GM19397 (cell line): ENCODE results near the gene KCNB1.

Source experiments
- ATAC-seq: cut with Tn5 transposase; IDR thresholded peaks from one replicate; pipeline ENCODE4 v1.9.1; 2021; ENCODE audit warnings: mild to moderate bottlenecking, moderate library complexity; ENCODE audit not compliant: unreplicated experiment

Gene KCNB1

DNA sequence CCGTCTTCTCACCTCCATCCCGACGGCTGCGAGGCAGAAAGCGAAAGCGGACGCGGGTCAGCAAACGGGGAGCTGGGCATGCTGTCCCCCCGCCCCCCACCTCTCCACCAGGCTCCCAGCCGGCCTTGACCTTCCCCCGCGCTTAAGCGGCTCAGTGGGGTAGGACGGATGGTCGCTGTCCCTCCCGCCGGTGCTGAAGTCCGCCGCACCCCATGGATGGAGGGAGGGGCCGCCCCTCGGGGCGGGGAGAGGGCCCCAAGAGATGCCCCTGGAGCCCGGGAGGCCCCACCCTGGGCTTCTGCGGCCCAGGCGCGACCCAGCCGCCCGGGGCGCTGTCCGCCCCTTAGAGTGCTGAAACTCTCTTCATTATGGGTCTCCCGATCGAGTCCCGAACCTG lies at the start of gene KCNB1:
KCNB1 (minus strand) TSS at position 48 of the 397 bp plus-strand sequence. CDS start 188 bp downstream, outside the sequence.
- ATAC-seq = no peak

DNA sequence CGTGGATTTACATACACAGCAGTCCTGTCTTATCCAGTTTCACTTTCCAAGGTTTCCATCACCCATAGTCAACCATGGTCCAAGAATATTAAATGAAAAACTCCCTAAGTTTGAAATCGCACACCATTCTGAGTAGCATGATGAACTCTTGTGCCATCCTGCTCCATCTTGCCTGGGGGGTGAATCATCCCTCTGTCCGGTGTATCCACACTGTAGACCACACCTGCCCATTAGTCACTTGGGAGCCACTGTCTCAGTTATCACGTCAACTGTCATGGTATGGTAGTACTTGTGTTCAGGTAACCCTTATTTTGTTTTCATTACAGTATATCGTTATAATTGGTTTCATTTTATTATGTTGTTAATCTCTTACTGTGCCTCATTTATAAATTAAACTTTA lies 47.0 kb upstream of the KCNB1 start:
- no peak for ATAC-seq

DNA sequence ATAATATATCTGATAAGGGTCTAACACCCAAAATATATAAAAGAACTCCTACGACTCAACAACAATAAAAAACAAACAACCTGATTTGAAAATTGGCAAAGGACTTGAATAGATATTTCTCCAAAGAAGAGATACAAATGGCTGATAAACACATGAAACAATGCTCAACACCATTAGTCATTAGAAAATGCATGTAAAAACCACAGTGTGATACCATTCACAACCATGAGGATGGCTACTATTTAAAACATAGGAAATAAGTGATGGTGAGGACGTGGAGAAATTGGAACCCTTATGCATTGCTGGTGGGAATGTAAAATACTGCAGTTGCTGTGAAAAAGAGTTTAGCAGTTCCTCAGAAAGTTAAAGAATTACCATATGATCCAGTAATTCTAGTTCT lies 44.1 kb upstream of the KCNB1 start:
- no peak for ATAC-seq

DNA sequence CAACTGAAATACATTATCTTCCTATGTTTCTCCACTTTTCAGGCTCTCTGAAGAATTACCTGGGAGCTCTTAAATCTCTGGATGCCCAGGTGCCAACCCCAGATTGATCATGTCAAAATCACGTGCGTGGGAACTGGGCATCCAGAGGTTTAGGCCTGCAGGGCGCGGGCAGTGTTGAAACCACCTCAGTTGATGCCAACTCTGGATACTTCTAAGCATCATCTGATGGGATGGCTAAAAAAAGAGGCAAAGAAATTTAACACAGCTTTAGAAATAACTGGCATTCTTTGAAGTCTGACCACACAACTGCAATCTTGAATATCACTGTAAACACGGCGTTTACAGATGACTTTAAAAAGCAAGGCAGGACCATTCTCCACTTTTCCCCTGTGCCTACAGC lies 43.6 kb upstream of the KCNB1 start:
- ATAC-seq = no peak

DNA sequence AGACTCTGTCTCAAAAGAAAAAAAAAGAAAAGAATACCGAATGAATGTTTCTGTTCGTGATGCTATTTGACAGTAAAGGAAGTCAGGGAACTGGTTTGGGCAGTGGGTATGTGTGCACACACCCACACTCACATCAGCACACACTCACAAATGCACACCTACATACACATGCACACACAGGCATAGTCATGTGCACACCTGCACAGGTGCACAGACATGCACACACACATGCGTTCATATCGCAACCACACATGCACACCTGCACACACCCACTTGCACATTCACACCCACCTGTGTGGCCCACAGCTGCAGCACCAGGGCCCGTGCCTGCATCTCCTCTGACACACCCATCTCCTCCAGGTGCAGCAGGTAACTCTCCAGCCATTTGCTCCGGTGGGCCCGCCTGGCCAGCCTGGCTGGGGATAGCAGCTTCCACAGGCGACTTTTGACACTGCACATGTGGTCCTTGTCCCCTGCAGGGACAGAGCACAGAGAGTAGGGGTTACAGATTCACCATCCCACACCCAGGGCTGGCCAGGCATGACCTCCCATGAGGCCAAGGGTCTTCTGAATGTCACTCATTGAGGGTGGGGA lies 41.4 kb upstream of the KCNB1 start:
- no peak for ATAC-seq

DNA sequence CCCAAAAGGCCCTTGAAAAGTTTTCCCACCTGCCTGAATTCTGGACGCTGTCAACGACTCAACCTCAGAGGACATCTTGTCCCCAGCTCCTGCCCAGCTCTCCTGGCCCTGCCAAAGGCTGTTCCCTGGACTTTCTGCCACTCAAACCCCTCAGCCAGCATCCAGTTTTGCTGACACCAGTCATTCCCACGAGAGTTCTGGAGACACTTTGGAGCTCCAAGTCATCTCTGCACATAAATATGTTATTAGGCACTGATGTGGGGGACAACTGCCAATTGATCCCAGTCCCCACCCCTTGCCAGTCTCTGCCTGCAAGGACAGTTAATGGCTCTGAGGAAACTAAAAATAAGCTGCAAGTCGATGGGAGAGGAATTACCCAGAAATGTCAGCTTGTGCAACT lies 38.9 kb upstream of the KCNB1 start:
- no peak for ATAC-seq

DNA sequence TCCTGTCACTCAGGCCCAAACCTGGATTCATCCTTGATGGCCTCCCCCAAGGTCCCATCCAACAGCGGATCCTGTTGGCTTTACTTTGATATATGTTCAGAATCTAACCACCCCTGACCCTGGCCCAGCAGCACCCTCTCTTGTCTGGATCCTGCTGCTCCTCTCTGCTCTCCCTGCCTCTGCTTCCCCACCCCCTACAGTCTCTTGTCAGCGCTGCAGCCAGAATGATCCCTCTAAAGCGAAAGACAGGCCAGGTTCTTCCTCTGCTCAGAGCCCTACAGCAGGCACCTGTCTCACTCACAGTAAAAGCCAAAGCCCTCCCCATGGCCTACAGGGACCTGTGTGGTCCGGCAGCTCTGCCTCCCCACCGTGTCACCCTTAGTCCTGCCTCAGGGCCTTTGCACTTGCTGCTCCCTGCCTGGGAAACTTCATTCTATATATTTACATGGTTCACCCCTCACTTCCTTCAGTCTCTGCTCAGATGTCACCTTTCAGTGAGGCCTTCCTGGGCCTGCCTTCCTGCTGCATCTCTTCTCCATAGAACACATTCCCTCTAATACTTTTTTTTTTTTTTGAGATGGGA lies 37.4 kb upstream of the KCNB1 start:
- ATAC-seq = no peak

DNA sequence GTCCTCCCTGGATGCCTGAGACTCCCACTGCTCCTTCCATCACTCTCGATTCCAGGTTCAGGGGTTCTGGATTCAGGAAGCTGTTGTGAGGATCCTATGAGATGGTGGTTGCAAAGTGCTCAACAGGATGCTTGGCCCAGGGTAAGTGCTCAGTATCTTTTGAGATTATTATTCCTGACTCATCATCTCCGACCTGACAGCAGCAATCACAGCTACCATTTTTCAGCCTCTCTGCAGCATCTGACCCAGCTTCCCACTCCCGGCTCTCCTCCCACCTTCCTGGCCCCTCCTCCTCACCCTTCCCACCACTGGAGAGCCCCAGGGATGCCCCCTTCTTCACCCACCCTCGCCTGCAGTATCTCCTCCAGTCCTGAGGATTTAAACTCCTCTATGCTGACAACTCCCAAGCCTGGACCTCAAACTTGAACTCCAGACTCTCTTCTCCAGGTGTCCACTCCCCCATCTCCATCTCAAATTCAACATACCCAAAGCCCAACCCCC lies 36.8 kb upstream of the KCNB1 start:
- no peak for ATAC-seq

DNA sequence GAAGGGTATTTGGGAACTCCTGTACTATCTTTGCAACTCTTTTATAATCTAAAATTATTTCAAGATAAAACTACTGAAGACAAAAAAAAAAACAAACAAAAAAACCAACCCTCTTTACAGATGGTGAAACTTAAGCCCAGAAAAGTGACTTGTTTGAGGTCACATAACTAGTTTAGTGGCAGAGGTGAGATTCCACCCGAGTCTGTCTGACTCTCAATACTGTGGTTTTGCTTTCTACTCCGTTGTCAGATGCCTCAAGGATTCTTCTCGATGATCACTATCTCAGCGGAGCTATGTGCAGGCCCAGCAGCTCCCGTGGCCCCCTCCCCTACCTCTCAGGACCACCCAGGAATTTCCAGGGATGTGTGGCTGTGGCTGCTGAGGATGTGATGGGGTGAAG lies 36.1 kb upstream of the KCNB1 start:
- no peak for ATAC-seq

DNA sequence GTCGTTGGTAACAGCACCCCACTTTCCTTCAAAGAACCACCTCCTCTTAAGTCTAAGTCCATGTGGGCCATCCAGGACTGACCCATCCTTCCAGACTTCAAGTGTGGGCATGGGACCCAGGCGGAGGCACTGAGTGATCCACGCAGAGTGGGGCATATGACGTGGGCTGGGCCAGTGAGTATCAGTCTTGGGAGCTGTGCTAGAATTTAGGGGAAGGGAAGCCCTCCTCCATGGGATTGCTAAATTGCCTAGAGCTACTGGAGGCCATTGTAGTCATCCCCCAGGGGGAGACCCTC lies 35.3 kb upstream of the KCNB1 start:
- no peak for ATAC-seq

DNA sequence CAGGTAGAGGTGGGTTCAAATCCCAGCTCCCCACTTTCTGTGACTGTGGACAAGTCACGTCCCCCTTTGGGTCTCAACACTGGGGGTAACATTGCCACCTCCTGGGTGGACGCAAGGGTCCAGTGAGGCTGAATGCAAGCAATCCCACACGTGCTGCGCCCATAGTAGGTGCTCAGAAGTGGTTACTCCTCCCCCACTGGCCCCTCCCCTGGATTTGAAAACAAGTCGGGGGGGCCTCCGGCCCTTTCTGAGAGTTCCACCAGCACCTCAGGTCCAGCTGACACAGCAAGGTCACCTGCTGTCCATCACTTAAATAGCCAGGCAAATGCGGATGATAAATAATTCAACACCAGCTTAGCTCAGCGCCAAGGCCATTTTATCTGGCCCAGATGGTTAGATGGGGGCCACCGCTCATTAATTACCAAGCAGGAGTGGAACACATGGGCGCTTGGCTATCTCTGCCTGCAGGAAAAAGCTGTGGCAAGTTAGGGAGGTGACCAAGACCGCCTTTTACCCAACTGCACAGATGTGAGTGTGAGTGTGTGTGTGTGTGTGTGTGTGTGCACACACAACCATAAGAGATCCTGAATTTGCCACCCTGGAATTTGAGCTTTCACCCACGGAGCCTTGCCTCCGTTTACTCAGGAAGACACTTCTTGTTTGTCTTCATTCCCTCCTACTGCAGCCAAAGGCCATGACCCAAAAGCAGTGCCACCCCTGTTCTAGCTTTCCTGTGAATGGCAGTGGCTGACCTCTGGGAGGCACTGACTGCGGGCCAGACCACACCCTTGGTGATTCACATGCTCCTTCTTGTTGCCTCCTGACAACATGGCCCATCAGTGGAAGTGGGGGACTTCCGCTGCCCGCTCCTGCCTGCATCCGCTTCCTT lies 34.7 kb upstream of the KCNB1 start:
- no peak for ATAC-seq

DNA sequence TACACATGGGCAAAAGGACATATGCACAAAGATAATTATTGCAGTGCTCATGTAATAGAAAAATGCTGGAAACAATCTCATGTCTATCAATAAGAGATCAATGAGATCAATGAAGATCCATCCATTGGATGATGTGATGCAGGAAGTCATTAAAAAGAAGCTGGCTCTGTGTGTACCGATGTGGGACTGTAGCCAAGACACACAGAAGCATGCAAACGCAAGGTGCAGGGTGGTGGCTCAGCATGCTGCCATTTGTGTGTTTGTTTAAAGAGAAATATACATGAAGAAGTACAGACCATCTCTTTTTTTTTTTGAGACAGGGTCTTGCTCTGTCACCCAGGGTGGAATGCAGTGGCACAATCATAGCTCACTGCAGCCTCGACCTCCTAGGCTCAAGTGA lies 33.1 kb upstream of the KCNB1 start:
- ATAC-seq = no peak

DNA sequence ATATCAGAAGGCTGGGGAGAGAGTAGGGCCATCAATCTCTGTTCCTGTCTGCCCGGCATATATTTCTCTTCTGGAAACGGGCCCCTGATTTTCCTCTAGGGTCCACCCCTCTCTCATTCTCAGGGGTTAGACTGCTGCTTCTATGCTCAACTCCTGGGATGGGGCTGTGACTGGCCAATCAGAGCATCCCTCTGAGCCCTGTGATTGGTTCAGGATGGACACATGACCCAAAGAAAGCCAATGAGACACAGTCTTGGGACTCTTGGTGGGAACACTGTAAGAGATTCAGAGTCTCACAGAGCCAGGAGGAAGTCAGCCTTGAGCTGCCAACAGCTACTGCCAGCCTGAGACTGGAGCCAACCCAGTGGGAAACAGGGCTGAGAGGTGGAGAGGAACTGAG lies 31.0 kb upstream of the KCNB1 start:
- ATAC-seq = no peak

DNA sequence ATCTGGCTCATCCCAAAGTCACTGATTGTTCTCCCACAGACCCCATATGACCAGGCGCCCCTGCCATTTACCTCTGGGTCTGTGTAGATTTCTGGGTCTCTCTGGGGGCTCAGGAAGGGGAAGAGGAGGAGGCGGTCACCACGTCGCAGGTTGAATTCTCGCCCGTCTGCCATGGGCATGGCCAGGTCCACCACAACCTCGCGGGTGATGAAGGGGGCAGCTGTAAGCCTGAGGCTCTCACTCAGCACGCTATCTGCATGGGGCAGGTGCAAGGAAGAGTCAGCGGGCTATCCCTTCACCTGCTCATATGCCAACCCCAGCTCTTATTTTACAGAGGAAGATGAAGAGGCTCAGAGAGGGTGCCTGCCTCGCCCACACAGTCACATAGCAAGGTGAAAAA lies 30.5 kb upstream of the KCNB1 start:
- ATAC-seq = no peak

DNA sequence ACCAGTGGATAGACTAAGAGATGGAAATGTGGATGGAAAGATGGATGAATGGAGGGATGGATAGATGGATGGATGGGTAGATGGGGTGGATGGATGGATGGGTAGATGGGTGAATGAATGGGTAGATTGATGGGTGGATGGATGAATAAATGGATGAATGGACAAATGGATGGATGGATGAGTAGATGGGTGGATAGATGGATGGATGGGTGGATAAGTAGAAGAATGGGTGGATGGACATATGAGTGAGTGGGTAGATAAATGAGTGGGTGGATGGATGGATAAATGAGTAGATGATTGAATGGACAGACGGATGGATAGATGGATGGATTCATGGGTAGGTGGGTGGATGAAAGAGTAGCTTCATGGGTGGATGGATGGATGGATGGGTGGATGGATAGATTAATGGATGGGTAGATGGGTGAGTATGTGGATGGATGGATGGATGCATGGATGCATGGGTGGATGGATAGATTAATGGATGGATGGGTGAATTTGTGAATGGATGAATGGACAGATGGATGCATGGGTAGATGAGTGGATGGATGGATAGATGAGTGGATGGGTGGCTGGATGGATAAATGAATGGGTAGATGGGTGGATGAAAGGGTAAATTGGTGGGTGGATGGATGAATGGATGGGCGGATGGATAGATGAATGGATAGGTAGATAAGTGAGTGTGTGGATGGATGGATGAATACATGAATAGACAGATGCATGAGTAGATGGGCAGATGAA lies 29.5 kb upstream of the KCNB1 start:
- no peak for ATAC-seq

DNA sequence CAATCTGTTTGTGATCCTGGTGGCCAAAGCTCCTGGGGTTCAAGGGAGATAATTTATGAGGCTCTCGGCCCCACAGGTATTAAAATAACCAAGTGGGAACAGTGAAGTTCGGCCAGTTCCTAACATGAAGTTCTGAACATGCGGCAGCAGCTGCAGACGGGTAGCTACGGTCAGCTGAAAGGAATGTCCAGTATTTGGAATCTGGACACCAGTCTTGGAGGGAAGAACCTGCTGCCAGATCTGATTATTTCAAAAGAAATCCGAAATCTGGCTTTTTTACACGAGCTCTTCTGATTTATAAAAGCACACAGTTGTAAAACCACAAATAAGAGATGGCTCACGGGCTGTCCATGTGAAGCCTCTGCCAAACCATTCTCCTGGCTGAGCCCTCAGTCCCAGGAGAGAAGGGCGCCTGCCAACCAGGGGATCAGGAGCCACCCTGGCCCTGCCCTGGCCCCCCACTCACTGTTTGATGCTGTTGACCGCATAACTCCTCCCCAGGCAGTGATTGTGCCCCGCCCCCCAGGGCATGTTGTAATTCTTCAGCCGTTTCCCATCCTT lies 28.2 kb upstream of the KCNB1 start:
- no peak for ATAC-seq

DNA sequence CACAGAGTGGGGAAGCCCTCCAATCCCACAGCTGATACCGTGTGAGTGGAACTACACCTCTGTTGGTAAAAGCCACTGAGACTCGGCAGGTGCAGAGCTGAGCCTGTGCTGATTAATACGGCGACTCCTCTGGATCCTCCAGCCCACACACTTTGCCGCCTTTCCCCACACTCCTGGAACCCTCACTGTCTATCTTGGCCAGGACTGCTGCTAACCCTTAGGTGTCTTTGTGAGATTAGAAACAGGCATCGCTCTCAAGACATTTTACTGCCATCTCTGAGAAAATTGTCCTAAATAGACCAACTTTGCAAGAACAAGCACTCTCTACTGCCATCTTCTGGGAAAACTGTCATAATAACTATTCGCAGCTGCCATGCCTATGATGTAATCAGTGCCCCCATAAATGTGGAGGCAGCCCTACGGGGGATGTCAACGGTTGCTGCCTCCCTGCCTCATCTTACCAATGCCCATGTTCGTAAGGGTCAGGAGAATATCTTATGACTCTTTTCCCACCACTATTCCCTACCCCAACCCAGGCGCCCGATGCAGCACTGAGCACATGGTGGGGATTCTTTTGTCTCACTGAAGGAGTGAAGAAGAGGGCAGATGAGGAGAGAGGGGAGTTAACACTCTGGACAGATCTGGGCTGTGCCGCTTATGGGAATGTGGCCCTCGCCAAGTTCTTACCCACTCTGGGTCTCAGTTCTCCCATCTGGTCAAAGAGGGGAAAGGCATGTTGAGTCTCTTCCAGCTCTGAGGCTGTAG lies 26.1 kb upstream of the KCNB1 start:
- ATAC-seq = no peak

DNA sequence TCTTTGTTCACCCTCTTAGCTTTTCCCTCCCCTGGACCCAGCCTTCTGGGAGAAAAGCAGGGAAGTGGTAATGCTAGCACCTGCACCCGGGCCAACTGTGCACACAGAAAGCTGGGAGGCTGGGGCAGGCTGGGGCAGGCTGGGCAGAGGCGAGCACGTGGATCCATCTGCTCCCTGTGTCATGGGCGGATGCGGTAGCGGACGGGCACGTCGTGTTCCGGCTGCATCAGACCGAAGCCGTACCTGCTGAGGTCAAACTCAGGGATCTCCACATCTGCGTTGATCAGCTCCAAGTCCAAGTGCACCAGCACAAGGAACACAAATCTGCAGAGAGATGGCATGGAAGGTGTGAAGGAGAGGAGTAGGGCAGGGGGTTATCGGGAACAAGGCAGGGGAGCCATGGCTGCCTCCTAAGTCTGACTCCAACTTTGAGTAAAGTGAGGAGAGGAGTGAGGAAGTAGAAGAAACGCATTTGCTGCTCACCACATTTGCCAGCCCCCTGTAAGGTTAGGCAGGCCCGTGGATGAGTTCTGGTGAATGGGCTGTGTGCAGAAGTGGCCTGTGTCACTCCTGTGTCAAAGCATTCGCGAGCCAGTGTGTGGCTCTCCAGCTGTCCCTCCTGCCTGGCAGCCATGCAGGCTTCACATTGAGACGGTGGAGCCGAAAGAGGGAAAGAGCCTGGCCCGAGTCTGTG lies 25.4 kb upstream of the KCNB1 start:
- no peak for ATAC-seq

DNA sequence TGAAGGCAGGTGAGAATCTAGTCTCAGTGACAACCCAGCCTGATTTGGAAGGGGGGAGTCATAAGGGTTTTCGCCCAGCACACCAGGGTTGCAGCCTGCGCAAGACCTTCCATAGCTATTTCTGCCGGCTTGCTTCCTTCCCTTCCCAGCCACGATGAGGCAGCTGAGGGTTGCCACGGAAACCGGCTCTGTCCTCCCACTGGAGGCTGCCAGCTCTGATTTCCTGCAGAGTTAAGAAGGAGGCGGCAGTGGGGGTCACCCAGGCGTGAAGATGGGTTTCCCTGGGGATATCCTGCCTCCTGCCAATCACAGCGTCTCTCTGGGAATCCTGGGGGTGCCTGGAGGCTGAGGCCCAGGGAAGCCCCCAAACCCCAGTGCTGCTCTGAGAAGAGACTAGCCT lies 23.1 kb upstream of the KCNB1 start:
- ATAC-seq = no peak

DNA sequence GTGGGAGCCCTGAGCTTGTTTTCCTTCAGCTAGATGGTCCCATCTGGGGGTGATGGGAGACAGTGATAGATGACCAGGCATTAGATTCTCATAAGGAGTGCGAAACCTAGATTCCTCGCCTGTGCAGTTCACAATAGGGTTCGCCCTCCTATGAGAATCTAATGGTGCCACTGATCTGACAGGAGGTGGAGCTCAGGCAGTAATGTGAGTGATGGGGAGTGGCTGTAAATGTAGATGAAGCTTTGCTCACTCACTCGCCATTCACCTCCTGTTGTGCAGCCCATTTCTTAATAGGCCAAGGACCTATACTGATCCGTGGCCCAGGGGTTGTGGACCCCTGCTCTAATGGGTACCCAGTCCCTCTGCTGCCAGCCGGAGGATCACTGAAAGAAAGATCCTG lies 20.7 kb upstream of the KCNB1 start:
- ATAC-seq = no peak
